ENCODE data around the gene HSPB6.

Gene HSPB6

DNA sequence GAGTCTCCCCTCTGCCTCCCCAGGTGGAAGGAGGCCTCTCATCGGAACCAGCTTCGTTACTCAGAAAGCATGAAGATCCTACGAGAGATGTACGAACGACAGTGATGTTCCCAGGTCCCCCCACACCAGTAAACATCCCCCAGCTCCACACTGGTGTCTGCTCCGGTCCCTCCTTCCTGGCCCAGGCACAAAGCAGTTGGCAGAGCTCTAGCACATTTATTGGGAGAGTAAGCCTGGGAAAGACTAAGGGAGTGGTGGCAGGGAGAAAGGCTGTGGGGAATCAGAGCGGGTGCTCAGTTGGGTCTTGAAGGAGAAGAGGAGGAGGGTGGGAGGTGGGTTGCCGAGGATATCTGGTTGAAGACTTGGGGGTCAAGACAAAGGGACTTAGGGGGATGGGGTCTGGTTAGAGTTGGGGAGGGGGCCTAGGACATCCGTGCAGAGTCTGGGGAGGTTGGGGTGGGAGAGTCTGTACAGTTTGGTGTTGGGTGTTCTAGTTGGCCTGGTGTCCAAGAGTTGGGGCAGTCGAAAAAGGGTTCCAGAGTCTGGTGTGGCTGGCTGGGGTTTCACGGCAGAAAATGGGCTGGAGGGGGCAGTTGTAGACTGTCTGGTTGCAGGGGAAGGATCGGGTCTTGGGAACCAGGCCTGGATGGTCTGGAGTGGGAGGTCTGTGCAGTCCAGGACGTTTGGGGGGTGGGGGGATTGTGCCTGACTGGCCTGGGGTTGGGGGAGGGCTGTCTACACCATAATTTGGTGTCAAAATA lies 2.3 kb downstream of the HSPB6 start:
- Histone ChIP-seq H3K4me3 (ENCODE audit: low read depth, low read length) (no peak overlapping the region), H3K4me1 (peaks cover 10% of the 10 kb centered on the region), H3K9ac (no peak overlapping the region), H3K79me2 (peaks cover 7% of the 10 kb centered on the region), H3K36me3 (ENCODE audit: control insufficient read depth, insufficient read depth, low read length) (no peaks in the 10 kb centered on the region), H3K9me3 (ENCODE audit: control insufficient read depth, low read length) (no peaks in the 10 kb centered on the region), H3K4me2 (ENCODE audit: low read length) (no peak overlapping the region), H3K27ac (no peak overlapping the region), H2AFZ (no peak overlapping the region), H3K27me3 (ENCODE audit: control insufficient read depth, insufficient read depth, low read length) (no peaks in the 10 kb centered on the region)
- TF ChIP-seq, protein P1, sequence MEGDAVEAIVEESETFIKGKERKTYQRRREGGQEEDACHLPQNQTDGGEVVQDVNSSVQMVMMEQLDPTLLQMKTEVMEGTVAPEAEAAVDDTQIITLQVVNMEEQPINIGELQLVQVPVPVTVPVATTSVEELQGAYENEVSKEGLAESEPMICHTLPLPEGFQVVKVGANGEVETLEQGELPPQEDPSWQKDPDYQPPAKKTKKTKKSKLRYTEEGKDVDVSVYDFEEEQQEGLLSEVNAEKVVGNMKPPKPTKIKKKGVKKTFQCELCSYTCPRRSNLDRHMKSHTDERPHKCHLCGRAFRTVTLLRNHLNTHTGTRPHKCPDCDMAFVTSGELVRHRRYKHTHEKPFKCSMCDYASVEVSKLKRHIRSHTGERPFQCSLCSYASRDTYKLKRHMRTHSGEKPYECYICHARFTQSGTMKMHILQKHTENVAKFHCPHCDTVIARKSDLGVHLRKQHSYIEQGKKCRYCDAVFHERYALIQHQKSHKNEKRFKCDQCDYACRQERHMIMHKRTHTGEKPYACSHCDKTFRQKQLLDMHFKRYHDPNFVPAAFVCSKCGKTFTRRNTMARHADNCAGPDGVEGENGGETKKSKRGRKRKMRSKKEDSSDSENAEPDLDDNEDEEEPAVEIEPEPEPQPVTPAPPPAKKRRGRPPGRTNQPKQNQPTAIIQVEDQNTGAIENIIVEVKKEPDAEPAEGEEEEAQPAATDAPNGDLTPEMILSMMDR (IDR thresholded peaks at IDR 0.05), result no peak

DNA sequence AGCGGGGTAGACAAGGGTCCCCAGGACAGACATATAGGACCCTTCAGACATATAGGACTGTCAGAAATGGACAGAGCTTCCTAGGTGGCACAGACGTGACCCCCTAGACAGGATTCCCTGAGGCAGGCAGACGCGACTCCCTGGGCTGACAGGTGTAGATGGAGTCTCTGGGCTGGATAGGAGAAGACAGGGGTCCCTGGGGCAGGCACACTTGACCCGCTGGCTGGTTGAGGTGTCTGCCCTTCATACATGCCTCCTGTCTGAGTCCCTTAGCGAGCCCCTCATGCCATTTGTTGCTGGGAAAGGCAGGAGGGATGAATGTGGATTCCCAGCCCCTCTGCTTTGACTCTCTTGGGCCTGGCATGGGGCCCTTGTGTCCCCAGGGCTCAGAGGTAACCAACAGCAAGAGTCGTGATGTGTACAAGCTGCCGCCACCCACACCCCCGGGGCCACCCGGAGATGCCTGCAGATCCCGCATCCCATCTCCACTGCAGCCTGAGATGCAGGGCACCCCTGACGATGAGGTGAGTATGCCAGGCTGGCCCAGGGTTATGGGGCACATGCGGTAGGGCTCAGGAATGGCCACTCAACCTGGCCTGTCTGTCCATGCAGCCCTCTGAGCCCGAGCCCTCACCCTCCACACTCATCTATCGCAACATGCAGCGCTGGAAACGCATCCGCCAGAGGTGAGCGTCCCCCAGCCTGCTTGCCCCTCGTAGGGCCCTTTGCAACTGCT lies 3.0 kb downstream of the HSPB6 start:
- Histone ChIP-seq H2AFZ (no peak overlapping the region), H3K27ac (no peak overlapping the region), H3K36me3 (ENCODE audit: control insufficient read depth, insufficient read depth, low read length) (no peaks in the 10 kb centered on the region), H3K27me3 (ENCODE audit: control insufficient read depth, insufficient read depth, low read length) (no peaks in the 10 kb centered on the region), H3K9ac (no peak overlapping the region), H3K79me2 (peaks cover 2% of the 10 kb centered on the region), H3K4me3 (ENCODE audit: low read depth, low read length) (no peak overlapping the region), H3K4me2 (ENCODE audit: low read length) (no peak overlapping the region), H3K9me3 (ENCODE audit: control insufficient read depth, low read length) (no peaks in the 10 kb centered on the region), H3K4me1 (peaks cover 5% of the 10 kb centered on the region)
- TF ChIP-seq, protein P1 (IDR thresholded peaks at IDR 0.05), result no peak

DNA sequence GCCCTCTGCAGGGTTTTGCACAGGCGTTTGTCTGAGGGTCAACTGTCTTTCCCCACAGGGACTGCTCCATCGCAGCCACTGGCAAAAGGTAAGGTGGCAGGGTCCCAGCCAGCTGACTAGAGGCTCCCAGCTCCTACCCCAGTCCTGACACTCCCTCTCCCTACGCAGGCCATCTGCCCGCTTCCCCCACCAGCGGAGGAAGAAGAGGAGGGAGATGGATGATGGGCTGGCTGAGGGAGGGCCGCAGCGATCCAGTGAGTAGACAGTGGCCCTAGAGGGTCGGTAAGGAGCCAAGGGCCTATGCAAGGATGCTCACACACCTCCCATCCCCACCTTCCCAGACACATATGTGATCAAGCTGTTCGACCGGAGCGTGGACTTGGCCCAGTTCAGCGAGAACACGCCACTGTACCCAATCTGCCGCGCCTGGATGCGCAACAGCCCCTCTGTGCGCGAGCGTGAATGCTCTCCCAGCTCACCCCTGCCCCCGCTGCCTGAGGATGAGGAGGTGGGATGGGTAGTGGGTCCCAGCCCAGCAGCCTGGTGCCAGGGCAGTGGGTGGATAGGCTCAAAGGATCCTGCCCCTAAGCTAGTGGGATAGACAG lies 4.0 kb downstream of the HSPB6 start:
- Histone ChIP-seq H3K79me2 (no peaks in the 10 kb centered on the region), H3K36me3 (ENCODE audit: control insufficient read depth, insufficient read depth, low read length) (no peaks in the 10 kb centered on the region), H3K9ac (no peak overlapping the region), H3K4me2 (ENCODE audit: low read length) (no peak overlapping the region), H3K27ac (no peak overlapping the region), H3K27me3 (ENCODE audit: control insufficient read depth, insufficient read depth, low read length) (no peaks in the 10 kb centered on the region), H3K4me3 (ENCODE audit: low read depth, low read length) (no peak overlapping the region), H3K4me1 (peaks cover 3% of the 10 kb centered on the region), H3K9me3 (ENCODE audit: control insufficient read depth, low read length) (no peaks in the 10 kb centered on the region), H2AFZ (no peak overlapping the region)
- TF ChIP-seq, protein P1 (IDR thresholded peaks at IDR 0.05), result no peak

DNA sequence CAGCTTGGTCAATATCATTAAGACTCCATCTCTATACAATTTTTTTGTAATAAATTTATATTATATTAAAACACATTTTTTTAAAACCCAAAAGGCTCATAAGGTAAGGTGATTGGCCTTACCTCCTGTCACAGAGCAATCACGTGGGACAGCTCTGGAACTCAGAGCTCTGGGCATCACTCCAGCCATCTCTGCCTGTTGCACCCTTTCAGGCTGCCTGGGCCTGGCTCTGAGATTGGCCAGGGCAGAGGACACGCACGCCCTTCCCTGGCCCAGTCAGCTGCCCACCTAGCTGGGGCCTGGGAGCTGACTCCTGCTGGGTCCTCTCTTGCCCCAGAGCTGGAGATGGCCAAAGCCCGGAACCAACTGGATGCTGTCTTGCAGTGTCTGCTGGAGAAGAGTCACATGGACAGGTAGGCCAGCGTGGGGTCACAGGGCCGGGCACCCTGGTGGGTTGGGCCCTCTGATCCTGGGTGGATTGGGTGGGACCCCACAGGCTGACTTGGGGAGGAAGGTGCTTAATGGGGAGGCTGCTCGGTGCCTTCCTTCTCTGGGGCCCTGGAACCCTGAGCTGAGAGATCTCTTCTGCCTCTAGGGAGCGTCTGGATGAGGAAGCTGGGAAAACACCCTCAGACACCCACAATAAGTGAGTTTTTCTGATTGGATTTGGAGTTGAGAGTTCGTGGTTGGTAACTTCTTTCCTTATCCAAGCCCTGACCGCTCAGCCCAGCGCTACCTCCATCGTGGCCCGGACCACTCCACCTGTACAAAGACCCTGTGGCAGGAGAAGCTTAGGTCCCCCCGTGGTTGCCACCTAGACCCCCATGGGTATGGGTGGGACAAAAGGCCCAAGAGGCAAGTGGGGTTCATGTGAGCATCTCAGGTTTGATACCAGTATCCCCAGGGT lies 4.7 kb downstream of the HSPB6 start:
- H3K4me2 ChIP-seq (ENCODE audit: low read length), result no peak overlapping the region
- no peak overlapping the region for H3K27ac ChIP-seq
- H3K4me1 ChIP-seq, result no peaks in the 10 kb centered on the region
- no peaks in the 10 kb centered on the region for H3K27me3 ChIP-seq (ENCODE audit: control insufficient read depth, insufficient read depth, low read length)
- H3K36me3 ChIP-seq (ENCODE audit: control insufficient read depth, insufficient read depth, low read length), result no peaks in the 10 kb centered on the region
- H2AFZ ChIP-seq, result no peak overlapping the region
- no peak overlapping the region for H3K4me3 ChIP-seq (ENCODE audit: low read depth, low read length)
- H3K9ac ChIP-seq, result no peak overlapping the region
- H3K79me2 ChIP-seq, result no peaks in the 10 kb centered on the region
- no peaks in the 10 kb centered on the region for H3K9me3 ChIP-seq (ENCODE audit: control insufficient read depth, low read length)
- TF ChIP-seq, protein P1 (IDR thresholded peaks at IDR 0.05), result no peak

All from parathyroid adenoma (tissue), 2 donors.